ENCODE measurements around the gene EFCAB11. TPM values are rescaled to one million over a fixed set of nuclear protein-coding genes. Genes with fewer than 3 reads are reported as not detected.

EFCAB11 gene
- total RNA-seq, 1 experiment from 2014 or later, result 14.8 TPM

GRCh38 chr14:89747126-89747525, 207.4 kb downstream of the EFCAB11 start:
- Histone ChIP-seq H3K4me3 (no peak overlapping the region), H3K27me3 (no peaks in the 10 kb centered on the region)
- no peak for DNase-seq

DNA sequence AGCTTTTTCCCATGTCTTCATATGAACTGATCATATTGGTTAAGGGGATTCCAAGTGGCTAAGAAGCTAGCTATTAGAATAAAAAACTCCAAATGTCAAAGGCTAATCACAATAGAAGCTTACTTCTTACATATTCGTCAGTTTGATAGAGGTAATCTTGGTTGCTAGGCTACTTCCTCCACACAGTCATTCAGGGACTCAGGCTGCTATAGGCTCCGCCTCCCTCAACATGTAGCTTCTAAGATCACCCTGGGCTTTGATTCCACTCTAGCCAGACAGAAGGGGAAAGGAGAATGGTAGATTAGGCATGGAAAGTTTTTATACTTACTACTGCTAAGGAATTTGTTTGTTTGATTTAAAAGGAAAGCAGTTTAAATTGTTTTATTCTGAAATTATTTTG, 207.9 kb downstream of the EFCAB11 start:
- no peak overlapping the region for H3K27ac ChIP-seq

More at GRCh38 chr14:89747126-89747525, 207.4 kb downstream of the EFCAB11 start:
- H3K4me1 ChIP-seq, result no peaks in the 10 kb centered on the region
- H3K36me3 ChIP-seq, result no peaks in the 10 kb centered on the region
- peaks cover 6% of the 10 kb centered on the region; the same call in 1 of the 2 replicates for H3K9me3 ChIP-seq (replicated peaks)
- no peak overlapping the region for H3K27ac ChIP-seq

DNA sequence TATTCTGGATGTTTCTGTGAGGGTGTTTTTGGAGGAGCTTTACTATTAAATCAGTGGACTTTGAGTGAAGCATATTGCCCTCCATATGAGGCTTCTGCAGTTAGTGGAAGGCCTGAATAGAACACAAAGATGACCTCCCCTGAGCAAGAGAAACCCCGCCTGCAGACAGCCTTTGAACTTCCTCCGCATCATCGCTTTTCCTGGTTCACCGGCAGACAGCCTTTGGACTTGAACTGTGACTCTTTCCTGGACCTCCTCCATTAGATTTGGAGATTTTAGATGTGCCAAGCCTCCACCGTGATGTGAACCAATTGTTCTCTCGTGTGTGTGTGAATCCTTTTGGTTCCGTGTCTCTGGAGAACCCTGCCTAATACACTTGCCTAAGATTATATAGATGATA, 208.4 kb downstream of the EFCAB11 start:
- DNase-seq, result no peak
- no peak overlapping the region for H3K4me3 ChIP-seq
- H3K27ac ChIP-seq, result no peak overlapping the region
- H3K9me3 ChIP-seq (replicated peaks), result peaks cover 6% of the 10 kb centered on the region; the same call in 1 of the 2 replicates
- H3K27me3 ChIP-seq, result no peaks in the 10 kb centered on the region
- no peaks in the 10 kb centered on the region for H3K36me3 ChIP-seq
- no peaks in the 10 kb centered on the region for H3K4me1 ChIP-seq

More for the DNA sequence above, 207.9 kb downstream of the EFCAB11 start:
- H3K4me1 ChIP-seq, result no peaks in the 10 kb centered on the region
- no peaks in the 10 kb centered on the region for H3K27me3 ChIP-seq
- H3K4me3 ChIP-seq, result no peak overlapping the region
- H3K9me3 ChIP-seq (replicated peaks), result peaks cover 6% of the 10 kb centered on the region; the same call in 1 of the 2 replicates
- no peak for DNase-seq
- H3K36me3 ChIP-seq, result no peaks in the 10 kb centered on the region

Other genes with a start within 250 kb of the EFCAB11 start
- gene TDP1, start 1.2 kb upstream of the EFCAB11 start, total RNA-seq (2014; rRNA removed; shearing (Covaris generic)), result 54.0 and 58.5 TPM in 2 replicates
- 1.3 and 2.0 TPM in 2 replicates for gene KCNK13, start 107.3 kb upstream of the EFCAB11 start, total RNA-seq (2014; rRNA removed; shearing (Covaris generic))

All from SJCRH30 (cell line).